Kidney epithelial cell (primary cell): ENCODE results near the gene AGBL1. TPM values are rescaled to one million over a fixed set of nuclear protein-coding genes. Genes with fewer than 3 reads are reported as not detected.
"Not testable (repeated sequence)": the region's sequence is repeated elsewhere in the genome, so short reads cannot be mapped to it uniquely, and the experiment has no call there.

Experiments used
- DNase-seq: peaks from one replicate; pipeline ENCODE4 v3.0.0-alpha.2; 2010; ENCODE audit warnings: low read depth
- H3K27me3 ChIP-seq: 2 replicates; pipeline ENCODE4 v1.6.0; 2011; ENCODE audit warnings: low read length; ENCODE audit not compliant: control insufficient read depth, insufficient read depth
- H3K36me3 ChIP-seq: 2 replicates; pipeline ENCODE4 v1.5.1; 2011; ENCODE audit warnings: low read length; ENCODE audit not compliant: control insufficient read depth, insufficient read depth
- H3K4me3 ChIP-seq: 2 replicates; pipeline ENCODE4 v1.5.1; 2011; ENCODE audit warnings: low read depth, mild to moderate bottlenecking, control low read depth, low read length
- total RNA-seq: library from RNA; depleted of rRNA; stranded (reverse); fragments of >200 nt; gene quantifications from 2 replicates; pipeline ENCODE4 v1.2.3, GENCODE V29; 2015
- TF ChIP-seq, protein P1 (sequence below): IDR thresholded peaks from 2 replicates; pipeline ENCODE4 v1.5.1; 2011; ENCODE audit warnings: mild to moderate bottlenecking, moderate library complexity, low read length, control low read depth, inconsistent platforms; ENCODE audit not compliant: insufficient read depth, poor library complexity, severe bottlenecking

Gene AGBL1
- total RNA-seq, 1 donor from 2014 or later: not detected

DNA sequence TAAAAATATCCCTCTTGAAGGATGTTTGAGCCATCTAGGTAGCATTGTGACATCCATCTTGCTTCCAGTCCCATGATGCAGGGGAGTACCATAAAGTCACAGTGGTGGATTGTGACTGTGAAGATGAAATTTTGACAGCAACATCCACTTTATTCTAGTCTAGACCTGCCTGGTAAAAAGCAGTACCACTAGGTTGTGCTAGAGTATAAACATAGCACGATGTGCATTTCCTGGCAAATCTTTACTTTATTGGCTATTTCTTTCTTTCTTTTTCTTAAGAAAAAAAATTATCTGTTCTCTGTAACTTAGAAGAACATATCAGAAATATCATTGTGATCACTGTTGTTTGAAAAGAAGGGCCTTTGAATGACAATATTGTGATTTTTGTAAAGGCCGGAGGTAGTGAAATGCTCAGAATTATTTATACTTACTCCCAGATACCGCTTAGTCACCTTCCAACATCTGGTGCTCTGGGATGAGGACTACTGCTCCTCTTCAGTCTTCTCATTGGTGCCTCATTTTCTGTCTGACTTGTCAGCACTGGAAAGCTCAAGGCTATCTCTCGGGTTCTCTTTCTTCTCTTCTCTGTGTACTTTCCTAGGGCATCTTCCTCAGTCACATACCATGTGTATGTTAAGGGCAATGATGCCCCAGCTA is 35.6 kb downstream of the AGBL1 start:
- no peaks in the 10 kb centered on the region for H3K36me3 ChIP-seq
- TF ChIP-seq, protein P1, sequence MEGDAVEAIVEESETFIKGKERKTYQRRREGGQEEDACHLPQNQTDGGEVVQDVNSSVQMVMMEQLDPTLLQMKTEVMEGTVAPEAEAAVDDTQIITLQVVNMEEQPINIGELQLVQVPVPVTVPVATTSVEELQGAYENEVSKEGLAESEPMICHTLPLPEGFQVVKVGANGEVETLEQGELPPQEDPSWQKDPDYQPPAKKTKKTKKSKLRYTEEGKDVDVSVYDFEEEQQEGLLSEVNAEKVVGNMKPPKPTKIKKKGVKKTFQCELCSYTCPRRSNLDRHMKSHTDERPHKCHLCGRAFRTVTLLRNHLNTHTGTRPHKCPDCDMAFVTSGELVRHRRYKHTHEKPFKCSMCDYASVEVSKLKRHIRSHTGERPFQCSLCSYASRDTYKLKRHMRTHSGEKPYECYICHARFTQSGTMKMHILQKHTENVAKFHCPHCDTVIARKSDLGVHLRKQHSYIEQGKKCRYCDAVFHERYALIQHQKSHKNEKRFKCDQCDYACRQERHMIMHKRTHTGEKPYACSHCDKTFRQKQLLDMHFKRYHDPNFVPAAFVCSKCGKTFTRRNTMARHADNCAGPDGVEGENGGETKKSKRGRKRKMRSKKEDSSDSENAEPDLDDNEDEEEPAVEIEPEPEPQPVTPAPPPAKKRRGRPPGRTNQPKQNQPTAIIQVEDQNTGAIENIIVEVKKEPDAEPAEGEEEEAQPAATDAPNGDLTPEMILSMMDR: no peak
- no peak overlapping the region for H3K4me3 ChIP-seq
- no peak for DNase-seq
- no peaks in the 10 kb centered on the region for H3K27me3 ChIP-seq

DNA sequence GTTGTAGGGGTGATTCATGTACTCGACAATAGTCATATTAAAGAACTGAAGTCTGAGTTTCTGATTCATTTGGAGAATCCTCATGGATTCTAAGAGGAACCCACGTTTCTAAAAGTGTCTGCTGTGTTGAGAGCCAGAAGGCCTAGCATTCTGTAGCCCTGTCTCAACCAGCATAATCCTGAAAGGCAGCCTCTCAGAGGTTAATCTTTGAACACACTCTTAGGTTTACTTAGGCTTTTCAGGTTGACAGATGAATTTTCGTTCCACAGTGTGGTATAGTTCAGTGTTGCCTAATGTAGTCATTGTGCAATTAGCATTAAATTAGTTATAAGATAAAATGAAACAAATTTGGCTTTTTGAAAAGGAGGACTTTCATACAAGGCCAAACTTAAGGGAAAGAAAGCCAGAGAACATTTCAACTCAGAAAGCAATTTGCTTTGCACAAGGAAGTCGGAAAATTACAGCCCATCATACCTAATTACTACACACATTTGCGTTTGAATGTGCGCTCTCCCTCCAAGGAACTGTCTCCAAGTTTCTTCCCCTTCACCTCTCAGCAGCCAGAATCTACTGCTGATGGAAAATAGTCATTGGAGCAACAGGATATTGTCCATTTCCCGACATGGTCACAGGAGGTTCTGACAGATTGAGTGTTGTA is 42.0 kb downstream of the AGBL1 start:
- no peaks in the 10 kb centered on the region for H3K27me3 ChIP-seq
- TF ChIP-seq, protein P1: no peak
- H3K4me3 ChIP-seq: no peak overlapping the region
- no peaks in the 10 kb centered on the region for H3K36me3 ChIP-seq
- no peak for DNase-seq

DNA sequence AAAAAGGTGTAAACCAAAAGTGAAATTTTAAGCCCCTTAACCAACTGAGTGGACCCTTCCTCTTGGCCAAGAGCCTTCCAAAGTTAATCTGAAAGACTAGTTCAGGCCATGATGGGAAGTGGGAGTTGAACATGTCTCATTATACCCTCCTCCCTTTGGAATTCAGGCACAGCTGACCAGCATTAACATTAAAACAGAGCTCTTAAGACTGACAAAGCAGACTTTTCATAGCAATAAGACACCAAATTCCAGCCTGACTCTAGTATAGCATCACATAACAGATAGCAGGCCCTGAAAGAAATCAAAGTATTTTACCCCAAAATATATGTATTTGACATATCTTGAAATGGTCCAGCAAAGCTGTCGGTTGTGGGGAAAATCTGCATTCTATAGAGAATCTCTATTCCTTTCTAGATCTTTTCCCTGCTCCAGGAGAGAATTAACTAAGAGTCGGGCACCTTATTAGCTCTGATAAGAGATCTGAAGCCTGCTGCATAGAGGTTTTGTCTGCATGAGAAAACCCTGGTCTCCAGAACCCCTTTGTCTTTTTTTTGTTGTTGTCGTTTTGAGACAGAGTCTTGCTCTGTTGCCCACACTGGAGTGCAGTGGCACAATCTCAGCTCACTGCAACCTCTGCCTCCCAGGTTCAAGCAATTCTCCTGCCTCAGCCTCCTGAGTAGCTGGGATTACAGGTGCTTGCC is 43.2 kb downstream of the AGBL1 start:
- H3K27me3 ChIP-seq, H3K36me3 ChIP-seq, H3K4me3 ChIP-seq, DNase-seq: not testable (repeated sequence)

DNA sequence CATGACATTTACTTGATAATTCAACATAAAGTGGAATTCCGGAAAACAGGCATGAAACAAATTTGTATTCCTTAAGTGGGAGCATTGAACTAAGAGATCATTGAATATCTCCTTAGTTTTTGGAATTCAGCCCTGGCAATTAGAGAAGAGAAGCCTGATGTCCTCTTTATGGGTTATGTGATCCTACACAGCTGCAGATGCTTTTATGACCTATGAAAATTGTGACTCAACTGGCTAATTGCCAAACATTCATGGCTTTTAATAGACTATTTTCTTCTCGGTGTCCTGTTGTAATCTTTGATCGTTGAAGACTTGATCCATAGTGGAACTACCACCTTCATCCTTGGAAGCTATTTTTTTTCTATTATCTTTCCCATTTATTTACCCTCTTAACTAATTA is 46.1 kb downstream of the AGBL1 start:
- DNase-seq: no peak
- no peak overlapping the region for H3K4me3 ChIP-seq
- H3K36me3 ChIP-seq: no peaks in the 10 kb centered on the region
- no peaks in the 10 kb centered on the region for H3K27me3 ChIP-seq
- TF ChIP-seq, protein P1: no peak

DNA sequence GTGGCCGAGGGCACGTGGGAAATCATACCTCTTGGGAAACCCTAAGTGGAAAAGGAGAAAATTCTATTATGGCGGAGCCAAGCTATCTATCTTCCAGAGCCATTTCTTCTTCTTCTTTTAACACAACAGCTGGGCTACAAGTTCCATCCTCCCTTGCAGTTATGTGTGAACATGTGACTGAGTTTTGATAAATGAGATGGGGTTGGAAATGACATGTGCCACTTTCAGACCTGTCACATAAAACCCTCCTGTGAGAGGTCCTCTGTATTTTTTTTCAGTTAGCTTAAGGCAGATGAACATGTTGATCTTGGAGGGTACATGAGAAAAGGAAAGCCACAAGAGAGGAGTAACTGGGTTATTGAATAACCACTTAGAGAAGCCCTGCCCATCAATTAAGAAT is 47.9 kb downstream of the AGBL1 start:
- no peak overlapping the region for H3K4me3 ChIP-seq
- no peak for DNase-seq
- no peaks in the 10 kb centered on the region for H3K36me3 ChIP-seq
- H3K27me3 ChIP-seq: no peaks in the 10 kb centered on the region
- TF ChIP-seq, protein P1: no peak

DNA sequence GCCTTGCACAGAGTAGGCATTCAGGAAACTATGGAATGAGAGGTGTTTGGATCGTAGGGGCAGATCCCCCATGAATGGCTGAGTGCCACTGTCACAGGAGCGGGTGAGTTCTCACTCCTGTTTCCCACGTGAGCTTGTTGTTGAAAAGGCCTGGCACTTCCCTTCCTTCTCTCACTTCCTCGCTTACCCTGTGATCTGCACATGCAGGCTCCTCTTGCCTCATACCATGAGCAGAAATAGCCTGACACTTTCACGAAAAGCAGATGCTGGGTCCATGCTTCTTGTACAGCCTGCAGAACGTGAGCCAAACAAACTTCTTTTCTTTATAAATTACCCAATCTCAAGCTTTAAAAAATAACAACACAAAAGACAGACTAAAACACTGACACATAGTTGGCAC is 55.4 kb downstream of the AGBL1 start:
- TF ChIP-seq, protein P1: no peak
- Histone ChIP-seq H3K27me3 (no peaks in the 10 kb centered on the region), H3K36me3 (no peaks in the 10 kb centered on the region), H3K4me3 (no peak overlapping the region)
- DNase-seq: no peak
